BJ (cell line): ENCODE data around the gene SCAI. TPM values are rescaled to one million over a fixed set of nuclear protein-coding genes. Genes with fewer than 3 reads are reported as not detected.

Experiments used
- CTCF ChIA-PET: fragments of 350-600 bp; formaldehyde crosslinking; extraction: SDS; loops from one replicate; lab custom pipeline; 2021; ENCODE audit warnings: antibody characterized with exemption, inconsistent platforms; lab: Yijun Ruan, JAX
- POLR2A ChIA-PET: fragments of 300-600 bp; sonication (Branson Sonifier 250); formaldehyde crosslinking; extraction: SDS; loops from one replicate; lab custom pipeline; 2021; ENCODE audit warnings: antibody characterized with exemption; lab: Charles Lee
- DNase-seq: peaks from one replicate; pipeline ENCODE4 v3.0.0-alpha.2; 2011; ENCODE audit warnings: low read depth
- H3K27me3 ChIP-seq: 2 replicates; pipeline ENCODE4 v1.6.0; 2011; ENCODE audit warnings: low read length; ENCODE audit not compliant: control insufficient read depth, insufficient read depth
- H3K36me3 ChIP-seq: 2 replicates; pipeline ENCODE4 v1.5.1; 2011; ENCODE audit warnings: low read length; ENCODE audit not compliant: control insufficient read depth, insufficient read depth
- H3K4me3 ChIP-seq: 2 replicates; pipeline ENCODE4 v1.5.1; 2011; ENCODE audit warnings: low read depth, mild to moderate bottlenecking, control low read depth, low read length
- polyA plus RNA-seq: library from polyadenylated mRNA; depleted of rRNA; stranded (reverse); fragments of >200 nt; gene quantifications from 2 replicates; pipeline ENCODE4 v1.2.3, GENCODE V29; 2011
- TF ChIP-seq, protein P1 (sequence below): IDR thresholded peaks from 2 replicates; pipeline ENCODE4 v1.5.1; 2011; ENCODE audit warnings: low read depth, mild to moderate bottlenecking, control low read depth, inconsistent platforms, low read length, moderate library complexity; ENCODE audit not compliant: insufficient read depth

SCAI gene
- polyA plus RNA-seq, 1 experiment = 2.0 TPM

DNA sequence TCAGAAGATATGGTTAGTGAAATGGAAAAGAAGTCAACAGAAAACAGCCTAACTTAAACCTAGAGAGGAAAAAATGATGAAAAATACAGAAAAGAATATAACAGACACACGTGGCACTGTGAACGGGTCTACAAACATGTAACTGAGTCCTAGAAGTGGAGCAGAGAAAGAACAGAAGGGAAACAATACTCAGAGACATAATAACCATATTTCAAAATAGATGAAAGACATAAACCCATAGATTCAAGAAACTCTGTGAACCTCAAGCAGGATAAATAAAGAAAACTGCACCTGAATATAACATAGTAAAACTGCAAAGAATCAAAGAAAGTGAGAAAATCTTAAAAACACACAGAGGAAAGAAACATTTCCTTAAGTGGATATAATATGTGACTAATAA is 134.7 kb downstream of the SCAI start:
- Histone ChIP-seq H3K36me3 (no peaks in the 10 kb centered on the region; the same call in 1 of the 2 replicates), H3K27me3 (no peaks in the 10 kb centered on the region), H3K4me3 (no peak overlapping the region)
- ChIA-PET CTCF (no interaction called here), POLR2A (no interaction called here)
- TF ChIP-seq, protein P1, sequence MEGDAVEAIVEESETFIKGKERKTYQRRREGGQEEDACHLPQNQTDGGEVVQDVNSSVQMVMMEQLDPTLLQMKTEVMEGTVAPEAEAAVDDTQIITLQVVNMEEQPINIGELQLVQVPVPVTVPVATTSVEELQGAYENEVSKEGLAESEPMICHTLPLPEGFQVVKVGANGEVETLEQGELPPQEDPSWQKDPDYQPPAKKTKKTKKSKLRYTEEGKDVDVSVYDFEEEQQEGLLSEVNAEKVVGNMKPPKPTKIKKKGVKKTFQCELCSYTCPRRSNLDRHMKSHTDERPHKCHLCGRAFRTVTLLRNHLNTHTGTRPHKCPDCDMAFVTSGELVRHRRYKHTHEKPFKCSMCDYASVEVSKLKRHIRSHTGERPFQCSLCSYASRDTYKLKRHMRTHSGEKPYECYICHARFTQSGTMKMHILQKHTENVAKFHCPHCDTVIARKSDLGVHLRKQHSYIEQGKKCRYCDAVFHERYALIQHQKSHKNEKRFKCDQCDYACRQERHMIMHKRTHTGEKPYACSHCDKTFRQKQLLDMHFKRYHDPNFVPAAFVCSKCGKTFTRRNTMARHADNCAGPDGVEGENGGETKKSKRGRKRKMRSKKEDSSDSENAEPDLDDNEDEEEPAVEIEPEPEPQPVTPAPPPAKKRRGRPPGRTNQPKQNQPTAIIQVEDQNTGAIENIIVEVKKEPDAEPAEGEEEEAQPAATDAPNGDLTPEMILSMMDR = no peak
- DNase-seq = no peak

GRCh38 chr9:125003332-125003731 is 140.0 kb downstream of the SCAI start:
- no peak for DNase-seq
- ChIA-PET CTCF (no interaction called here), POLR2A (no interaction called here)
- TF ChIP-seq, protein P1 = no peak
- H3K4me3 ChIP-seq = no peak overlapping the region
- no peaks in the 10 kb centered on the region; the same call in 1 of the 2 replicates for H3K36me3 ChIP-seq
- no peaks in the 10 kb centered on the region for H3K27me3 ChIP-seq

- ChIA-PET CTCF (no interaction called here), POLR2A (no interaction called here)
- no peaks in the 10 kb centered on the region for H3K27me3 ChIP-seq
- DNase-seq = no peak
- no peak overlapping the region for H3K4me3 ChIP-seq
- peaks cover 2% of the 10 kb centered on the region; the same call in 1 of the 2 replicates for H3K36me3 ChIP-seq
- TF ChIP-seq, protein P1 = no peak
Measured at GRCh38 chr9:124983698-124984097, 159.6 kb downstream of the SCAI start.

- no peak overlapping the region for H3K4me3 ChIP-seq
- CTCF ChIA-PET = no interaction called here
- no peaks in the 10 kb centered on the region for H3K27me3 ChIP-seq
- H3K36me3 ChIP-seq = peaks cover 4% of the 10 kb centered on the region; the same call in 1 of the 2 replicates
- TF ChIP-seq, protein P1 = no peak
- no peak for DNase-seq
- POLR2A ChIA-PET = no interaction called here
Measured at GRCh38 chr9:124980431-124980830, 162.9 kb downstream of the SCAI start.

GRCh38 chr9:124975131-124975530 is 168.2 kb downstream of the SCAI start:
- CTCF ChIA-PET = no interaction called here

More at GRCh38 chr9:124975131-124975530, 168.2 kb downstream of the SCAI start:
- H3K36me3 ChIP-seq = peaks cover 2% of the 10 kb centered on the region; the same call in 1 of the 2 replicates
- H3K27me3 ChIP-seq = no peaks in the 10 kb centered on the region
- TF ChIP-seq, protein P1 = no peak
- POLR2A ChIA-PET = no interaction called here
- no peak for DNase-seq
- no peak overlapping the region for H3K4me3 ChIP-seq
